Measurements from ENCODE around the gene PDS5B. TPM values are rescaled to one million over a fixed set of nuclear protein-coding genes. Genes with fewer than 3 reads are reported as not detected.

PDS5B gene
- total RNA-seq, 1 experiment from 2014 or later = 15.5 TPM

DNA sequence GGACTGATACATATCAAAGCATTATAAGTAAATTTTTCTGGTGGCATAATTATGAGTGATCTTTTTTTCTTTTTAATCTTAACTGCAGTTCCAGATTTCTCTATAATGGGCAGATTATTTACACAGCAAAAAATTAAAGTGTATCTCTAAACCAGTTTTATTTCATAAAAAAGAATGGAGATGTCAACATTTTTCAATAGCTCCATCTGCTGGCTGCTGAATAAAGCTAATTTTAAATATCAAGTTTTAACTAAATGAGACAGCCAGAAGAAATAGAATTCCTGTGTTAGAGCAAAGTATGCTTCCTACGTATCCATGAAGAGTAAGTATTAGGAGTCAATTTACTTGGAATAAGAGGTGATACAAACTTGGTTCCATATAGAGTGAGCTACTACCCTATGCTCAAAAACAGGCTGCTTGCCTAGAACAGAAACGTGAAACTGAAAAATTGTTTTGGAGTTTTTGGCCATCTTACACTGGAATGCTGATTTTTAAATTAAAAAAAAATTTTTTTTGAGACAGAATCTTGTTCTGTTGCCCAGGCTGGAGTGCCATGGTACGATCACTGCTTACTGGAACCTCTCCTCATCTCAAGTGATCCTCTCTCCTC is 5.0 kb upstream of the PDS5B start:
- peaks cover 8% of the 10 kb centered on the region for H3K4me1 ChIP-seq (replicated peaks)
- no peak overlapping the region for H3K4me3 ChIP-seq
- no peaks in the 10 kb centered on the region for H3K9me3 ChIP-seq (replicated peaks)
- no peaks in the 10 kb centered on the region for H3K27me3 ChIP-seq (replicated peaks)
- H3K27ac ChIP-seq = no peak overlapping the region
- DNase-seq (ENCODE audit: low read depth in 1 of 2, low spot score in 2 of 2) = peak in 1 of 2 experiments; percentile 4
- H3K36me3 ChIP-seq = 0 out of 2 replicates have a peak, but pooled peaks cover under 1% of the 10 kb centered on the region

GRCh38 chr13:32582281-32582680 is 4.0 kb upstream of the PDS5B start:
- Histone ChIP-seq H3K4me1 (replicated peaks) (peaks cover 9% of the 10 kb centered on the region), H3K36me3 (peaks cover 6% of the 10 kb centered on the region; the same call in 1 of the 2 replicates), H3K27me3 (replicated peaks) (no peaks in the 10 kb centered on the region), H3K9me3 (replicated peaks) (0 out of 2 replicates have a peak, but pooled peaks cover under 1% of the 10 kb centered on the region), H3K27ac (no peak overlapping the region), H3K4me3 (no peak overlapping the region)
- DNase-seq (ENCODE audit: low read depth in 1 of 2, low spot score in 2 of 2) = no peak

GRCh38 chr13:32582991-32583390 is 3.3 kb upstream of the PDS5B start:
- Histone ChIP-seq H3K36me3 (peaks cover 12% of the 10 kb centered on the region; the same call in 1 of the 2 replicates), H3K27me3 (replicated peaks) (no peaks in the 10 kb centered on the region), H3K27ac (no peak overlapping the region), H3K9me3 (replicated peaks) (0 out of 2 replicates have a peak, but pooled peaks cover 2% of the 10 kb centered on the region), H3K4me1 (replicated peaks) (peaks cover 14% of the 10 kb centered on the region), H3K4me3 (no peak overlapping the region)
- DNase-seq (ENCODE audit: low read depth in 1 of 2, low spot score in 2 of 2) = no peak

GRCh38 chr13:32585550-32586079 is 637 bp upstream of the PDS5B start:
- H3K4me1 ChIP-seq (replicated peaks) = peaks cover 32% of the 10 kb centered on the region
- DNase-seq (ENCODE audit: low read depth in 1 of 2, low spot score in 2 of 2) = no peak
- H3K4me3 ChIP-seq = peak overlapping the region; percentile 91
- no peaks in the 10 kb centered on the region for H3K27me3 ChIP-seq (replicated peaks)
- H3K36me3 ChIP-seq = peaks cover 12% of the 10 kb centered on the region; the same call in 1 of the 2 replicates
- peak overlapping the region; percentile 55 for H3K27ac ChIP-seq
- H3K9me3 ChIP-seq (replicated peaks) = 0 out of 2 replicates have a peak, but pooled peaks cover 2% of the 10 kb centered on the region

DNA sequence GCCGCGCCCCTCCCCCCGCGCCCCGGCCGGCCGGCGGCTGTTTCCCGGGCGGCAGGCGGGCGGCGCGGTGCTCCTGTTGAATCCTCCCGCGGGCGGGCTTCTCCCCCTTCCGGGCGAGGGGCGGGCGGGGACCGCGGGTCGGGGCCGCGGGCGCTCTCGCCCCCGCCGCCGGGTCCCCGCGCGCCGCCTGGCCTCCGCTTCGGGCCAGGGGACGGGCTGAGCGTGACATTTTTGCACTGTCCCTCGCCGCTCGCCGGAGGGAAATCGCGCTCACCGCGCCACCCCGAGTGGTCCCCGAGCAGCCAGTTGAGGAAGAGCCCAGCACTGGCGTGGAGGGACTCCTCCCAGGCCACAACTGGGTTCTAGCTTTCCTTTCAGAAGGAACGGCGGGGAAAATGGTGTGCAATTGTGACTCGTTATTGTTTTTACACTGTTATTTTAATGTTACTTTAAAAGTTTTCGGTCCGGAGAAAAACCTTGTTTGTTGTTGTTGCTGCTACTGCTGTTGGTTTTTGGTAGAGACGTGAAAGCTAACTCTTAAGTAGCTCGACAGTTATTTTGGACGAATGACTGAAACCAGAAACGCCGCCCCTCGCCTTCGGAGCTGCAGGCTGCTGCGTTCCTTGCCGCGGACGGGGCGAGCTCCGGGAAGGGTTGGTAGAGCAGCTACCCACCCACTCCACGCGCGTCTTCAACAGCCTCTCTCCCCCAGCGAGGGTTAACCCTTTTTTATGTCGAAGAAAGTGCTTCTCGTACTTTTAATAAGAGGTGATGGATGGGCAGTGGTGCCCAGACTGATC is 959 bp downstream of the PDS5B start:
- peak overlapping the region; percentile 91 for H3K4me3 ChIP-seq
- DNase-seq (ENCODE audit: low read depth in 1 of 2, low spot score in 2 of 2) = peak; percentile 56 to 65
- peaks cover 12% of the 10 kb centered on the region; the same call in 1 of the 2 replicates for H3K36me3 ChIP-seq
- H3K4me1 ChIP-seq (replicated peaks) = peaks cover 32% of the 10 kb centered on the region
- peak overlapping the region; percentile 60 for H3K27ac ChIP-seq
- H3K27me3 ChIP-seq (replicated peaks) = no peaks in the 10 kb centered on the region
- H3K9me3 ChIP-seq (replicated peaks) = 0 out of 2 replicates have a peak, but pooled peaks cover 2% of the 10 kb centered on the region

GRCh38 chr13:32587811-32588170 is 1.5 kb downstream of the PDS5B start:
- Histone ChIP-seq H3K4me3 (peak overlapping the region; percentile 91), H3K4me1 (replicated peaks) (peaks cover 32% of the 10 kb centered on the region), H3K27me3 (replicated peaks) (no peaks in the 10 kb centered on the region), H3K27ac (peak overlapping the region; percentile 60), H3K9me3 (replicated peaks) (0 out of 2 replicates have a peak, but pooled peaks cover 2% of the 10 kb centered on the region), H3K36me3 (peaks cover 16% of the 10 kb centered on the region; the same call in 1 of the 2 replicates)
- no peak for DNase-seq (ENCODE audit: low read depth in 1 of 2, low spot score in 2 of 2)

- Histone ChIP-seq H3K36me3 (peaks cover 16% of the 10 kb centered on the region; the same call in 1 of the 2 replicates), H3K27ac (no peak overlapping the region), H3K9me3 (replicated peaks) (0 out of 2 replicates have a peak, but pooled peaks cover 2% of the 10 kb centered on the region), H3K4me1 (replicated peaks) (peaks cover 32% of the 10 kb centered on the region), H3K27me3 (replicated peaks) (no peaks in the 10 kb centered on the region), H3K4me3 (peak overlapping the region; percentile 91)
- peak in 1 of 2 experiments; percentile 9 for DNase-seq (ENCODE audit: low read depth in 1 of 2, low spot score in 2 of 2)
Measured at GRCh38 chr13:32588736-32589135, 2.5 kb downstream of the PDS5B start.

GRCh38 chr13:32589471-32589870 is 3.2 kb downstream of the PDS5B start:
- Histone ChIP-seq H3K4me3 (no peak overlapping the region), H3K4me1 (replicated peaks) (peaks cover 34% of the 10 kb centered on the region), H3K27ac (no peak overlapping the region), H3K36me3 (peaks cover 16% of the 10 kb centered on the region; the same call in 1 of the 2 replicates), H3K27me3 (replicated peaks) (no peaks in the 10 kb centered on the region), H3K9me3 (replicated peaks) (0 out of 2 replicates have a peak, but pooled peaks cover 2% of the 10 kb centered on the region)
- peak in 1 of 2 experiments; percentile 6 for DNase-seq (ENCODE audit: low read depth in 1 of 2, low spot score in 2 of 2)

DNA sequence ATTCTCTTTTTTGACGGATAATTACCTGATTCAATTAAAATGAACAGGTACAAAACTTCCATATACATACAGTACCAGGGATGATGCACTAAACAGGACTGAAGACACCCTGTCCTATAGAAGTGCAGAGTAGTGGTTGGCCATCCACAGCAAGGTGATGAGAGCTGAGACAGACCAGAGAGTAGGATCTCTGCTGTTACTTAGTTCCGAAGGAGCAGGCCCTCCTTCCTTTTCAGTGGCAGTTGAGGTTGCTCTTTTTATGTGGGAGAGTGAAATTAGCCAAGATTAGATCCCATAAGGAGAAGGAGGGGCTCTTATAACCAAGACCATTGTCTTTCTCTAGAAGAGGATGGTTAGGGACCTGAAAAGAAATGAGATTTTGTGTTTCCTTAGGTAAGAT is 4.0 kb downstream of the PDS5B start:
- Histone ChIP-seq H3K27me3 (replicated peaks) (no peaks in the 10 kb centered on the region), H3K36me3 (peaks cover 16% of the 10 kb centered on the region; the same call in 1 of the 2 replicates), H3K4me3 (no peak overlapping the region), H3K27ac (no peak overlapping the region), H3K9me3 (replicated peaks) (0 out of 2 replicates have a peak, but pooled peaks cover 2% of the 10 kb centered on the region), H3K4me1 (replicated peaks) (peaks cover 34% of the 10 kb centered on the region)
- no peak for DNase-seq (ENCODE audit: low read depth in 1 of 2, low spot score in 2 of 2)

- Histone ChIP-seq H3K4me1 (replicated peaks) (peaks cover 27% of the 10 kb centered on the region), H3K4me3 (no peak overlapping the region), H3K27ac (no peak overlapping the region), H3K27me3 (replicated peaks) (no peaks in the 10 kb centered on the region), H3K36me3 (peaks cover 12% of the 10 kb centered on the region; the same call in 1 of the 2 replicates), H3K9me3 (replicated peaks) (0 out of 2 replicates have a peak, but pooled peaks cover 2% of the 10 kb centered on the region)
- no peak for DNase-seq (ENCODE audit: low read depth in 1 of 2, low spot score in 2 of 2)
Measured at GRCh38 chr13:32592082-32592481, 5.8 kb downstream of the PDS5B start.

DNA sequence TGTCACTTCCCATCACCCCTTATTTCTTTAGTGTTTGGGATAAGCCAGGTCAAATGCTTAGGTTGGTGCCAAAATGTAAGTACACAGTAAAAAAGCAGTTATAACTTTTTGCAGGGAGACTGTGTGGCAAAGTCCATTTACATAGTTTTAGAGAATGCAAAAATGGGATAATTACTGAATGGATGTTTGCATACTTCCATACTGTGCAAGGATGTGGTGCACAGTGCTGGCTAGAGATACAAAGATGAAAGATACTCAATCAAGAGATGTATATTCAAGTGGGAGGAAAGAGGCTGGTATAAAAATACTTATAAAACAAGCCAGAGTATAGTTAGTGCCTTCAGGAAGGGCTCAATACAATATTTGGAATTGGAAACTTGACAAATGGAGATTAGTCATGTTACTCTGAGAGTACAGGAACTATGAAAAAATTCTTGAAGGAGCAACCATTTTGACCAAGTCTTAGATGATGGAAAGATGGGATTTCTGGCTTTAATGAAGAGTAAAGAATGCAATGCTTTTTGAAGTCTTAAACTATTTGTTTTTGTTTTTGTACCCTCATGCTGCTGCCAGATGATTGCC is 8.0 kb downstream of the PDS5B start:
- H3K4me1 ChIP-seq (replicated peaks) = peaks cover 12% of the 10 kb centered on the region
- H3K9me3 ChIP-seq (replicated peaks) = no peaks in the 10 kb centered on the region
- DNase-seq (ENCODE audit: low read depth in 1 of 2, low spot score in 2 of 2) = no peak
- H3K27ac ChIP-seq = no peak overlapping the region
- H3K36me3 ChIP-seq = peaks cover 4% of the 10 kb centered on the region; the same call in 1 of the 2 replicates
- no peaks in the 10 kb centered on the region for H3K27me3 ChIP-seq (replicated peaks)
- no peak overlapping the region for H3K4me3 ChIP-seq

DNA sequence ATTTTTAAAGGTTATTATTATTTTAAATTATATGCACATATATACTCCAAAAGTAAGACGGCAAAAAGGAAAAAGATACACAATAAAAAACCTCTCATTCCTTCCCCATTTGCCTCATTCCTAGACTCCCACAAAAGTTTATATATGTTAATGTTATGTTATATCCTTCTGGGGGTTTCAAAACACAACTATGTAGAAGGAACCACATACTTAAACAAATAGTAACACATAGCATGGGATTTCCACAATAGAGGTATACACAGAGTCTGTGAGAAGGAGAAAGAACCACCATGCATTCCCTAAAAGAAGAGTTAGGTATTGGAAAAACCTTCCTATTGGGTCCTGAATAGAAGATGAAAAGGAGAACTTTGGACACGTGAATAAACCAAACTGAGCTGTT is 9.1 kb downstream of the PDS5B start:
- Histone ChIP-seq H3K27ac (no peak overlapping the region), H3K36me3 (peaks cover 4% of the 10 kb centered on the region; the same call in 1 of the 2 replicates), H3K4me1 (replicated peaks) (0 out of 2 replicates have a peak, but pooled peaks cover 4% of the 10 kb centered on the region), H3K4me3 (no peak overlapping the region), H3K9me3 (replicated peaks) (no peaks in the 10 kb centered on the region), H3K27me3 (replicated peaks) (no peaks in the 10 kb centered on the region)
- DNase-seq (ENCODE audit: low read depth in 1 of 2, low spot score in 2 of 2) = no peak

DNA sequence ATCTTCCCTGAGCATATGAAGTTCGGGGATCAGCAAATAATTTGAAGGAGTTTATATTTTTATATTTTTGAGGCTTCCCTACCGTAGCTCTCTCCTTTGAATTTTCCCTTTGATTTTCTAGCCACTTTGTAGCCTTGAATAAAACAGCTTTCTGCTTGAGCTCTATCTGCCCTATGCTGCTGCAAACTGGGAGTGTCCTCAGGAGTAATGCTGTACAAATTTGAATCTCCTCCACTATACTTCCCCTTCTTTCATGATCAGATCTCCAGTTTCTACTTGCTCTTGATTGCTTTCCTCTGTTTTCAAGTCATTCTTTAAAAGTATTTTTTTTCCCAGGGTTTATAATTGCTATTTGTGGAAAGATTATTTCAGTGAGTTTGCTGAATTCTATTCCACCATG is 14.6 kb downstream of the PDS5B start:
- H3K4me3 ChIP-seq = no peak overlapping the region
- no peak overlapping the region for H3K27ac ChIP-seq

More for the DNA sequence above, 14.6 kb downstream of the PDS5B start:
- no peak for DNase-seq (ENCODE audit: low read depth in 1 of 2, low spot score in 2 of 2)
- Histone ChIP-seq H3K4me1 (replicated peaks) (no peaks in the 10 kb centered on the region), H3K36me3 (no peaks in the 10 kb centered on the region; the same call in 1 of the 2 replicates), H3K27me3 (replicated peaks) (no peaks in the 10 kb centered on the region), H3K9me3 (replicated peaks) (no peaks in the 10 kb centered on the region)
